Glutamatergic neuron (in vitro differentiated cells): ENCODE results near the gene MRPS27. TPM values are rescaled to one million over a fixed set of nuclear protein-coding genes. Genes with fewer than 3 reads are reported as not detected.
A peak's percentile ranks its signal among the peaks of the same experiment; 100 is the strongest.

Source experiments
- DNase-seq: peaks from one replicate; pipeline ENCODE4 v3.0.0; 2022
- H3K27ac Mint-ChIP-seq: one replicate; pipeline ENCODE4 v1.8.0; 2020; ENCODE audit warnings: mild to moderate bottlenecking, mixed read lengths, inconsistent platforms; ENCODE audit not compliant: unreplicated experiment
- H3K27me3 Mint-ChIP-seq: one replicate; pipeline ENCODE4 v1.8.0; 2020; ENCODE audit warnings: mild to moderate bottlenecking, moderate library complexity, mixed read lengths, inconsistent platforms; ENCODE audit not compliant: unreplicated experiment
- H3K36me3 Mint-ChIP-seq: one replicate; pipeline ENCODE4 v1.8.0; 2020; ENCODE audit warnings: mild to moderate bottlenecking, mixed read lengths, inconsistent platforms; ENCODE audit not compliant: unreplicated experiment
- H3K4me1 Mint-ChIP-seq: one replicate; pipeline ENCODE4 v1.8.0; 2020; ENCODE audit warnings: mild to moderate bottlenecking, low read depth, mixed read lengths, inconsistent platforms; ENCODE audit not compliant: unreplicated experiment
- H3K4me3 Mint-ChIP-seq: one replicate; pipeline ENCODE4 v1.8.0; 2020; ENCODE audit warnings: mild to moderate bottlenecking, mixed read lengths, inconsistent platforms; ENCODE audit not compliant: unreplicated experiment
- H3K9me3 Mint-ChIP-seq: one replicate; pipeline ENCODE4 v1.8.0; 2020; ENCODE audit warnings: mild to moderate bottlenecking, moderate library complexity, mixed read lengths, inconsistent platforms; ENCODE audit not compliant: unreplicated experiment
- total RNA-seq: library from RNA; stranded (reverse); fragmentation: NEBNext Ultra II Directional; extraction: Animal tissue kit (Norgen Biotek cat#: 25700); gene quantifications from one replicate; pipeline ENCODE4 v1.2.1, GENCODE V29; 2021; ENCODE audit not compliant: unreplicated experiment
- TF ChIP-seq, protein P1 (sequence below): fragments of 200-600 bp; sonication (generic); IDR thresholded peaks from one replicate; pipeline ENCODE4 v1.5.0; 2021; ENCODE audit not compliant: partially characterized antibody, unreplicated experiment

MRPS27 gene
- total RNA-seq, 1 donor from 2014 or later, result 30.1 TPM

DNA sequence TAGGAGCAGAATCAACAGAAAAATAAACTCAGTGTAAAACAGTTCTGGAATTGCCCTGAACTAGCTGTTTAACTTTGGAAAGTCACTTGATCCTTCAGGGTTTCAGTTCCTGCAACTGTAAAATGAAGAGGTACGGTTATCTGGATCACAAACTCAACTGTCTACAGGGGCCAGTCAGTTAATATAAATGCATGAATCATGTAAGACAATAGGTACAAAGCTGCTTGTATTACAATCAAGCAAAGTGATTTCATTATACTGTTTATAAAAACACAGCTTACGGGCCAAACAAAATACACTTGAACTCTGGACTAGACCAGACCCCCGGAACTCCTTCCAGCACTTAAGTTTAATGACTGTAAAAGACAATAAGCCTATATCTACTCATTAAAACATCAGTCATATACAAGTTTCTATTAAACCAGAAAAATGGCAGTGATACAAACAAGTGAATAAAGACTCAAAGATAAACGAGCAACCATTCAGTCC is 73.0 kb downstream of the MRPS27 start:
- no peak overlapping the region for H3K27ac Mint-ChIP-seq
- DNase-seq, result no peak
- no peak overlapping the region for H3K4me3 Mint-ChIP-seq
- no peaks in the 10 kb centered on the region for H3K36me3 Mint-ChIP-seq
- peaks cover 35% of the 10 kb centered on the region for H3K4me1 Mint-ChIP-seq
- peaks cover 2% of the 10 kb centered on the region for H3K9me3 Mint-ChIP-seq
- TF ChIP-seq, protein P1, sequence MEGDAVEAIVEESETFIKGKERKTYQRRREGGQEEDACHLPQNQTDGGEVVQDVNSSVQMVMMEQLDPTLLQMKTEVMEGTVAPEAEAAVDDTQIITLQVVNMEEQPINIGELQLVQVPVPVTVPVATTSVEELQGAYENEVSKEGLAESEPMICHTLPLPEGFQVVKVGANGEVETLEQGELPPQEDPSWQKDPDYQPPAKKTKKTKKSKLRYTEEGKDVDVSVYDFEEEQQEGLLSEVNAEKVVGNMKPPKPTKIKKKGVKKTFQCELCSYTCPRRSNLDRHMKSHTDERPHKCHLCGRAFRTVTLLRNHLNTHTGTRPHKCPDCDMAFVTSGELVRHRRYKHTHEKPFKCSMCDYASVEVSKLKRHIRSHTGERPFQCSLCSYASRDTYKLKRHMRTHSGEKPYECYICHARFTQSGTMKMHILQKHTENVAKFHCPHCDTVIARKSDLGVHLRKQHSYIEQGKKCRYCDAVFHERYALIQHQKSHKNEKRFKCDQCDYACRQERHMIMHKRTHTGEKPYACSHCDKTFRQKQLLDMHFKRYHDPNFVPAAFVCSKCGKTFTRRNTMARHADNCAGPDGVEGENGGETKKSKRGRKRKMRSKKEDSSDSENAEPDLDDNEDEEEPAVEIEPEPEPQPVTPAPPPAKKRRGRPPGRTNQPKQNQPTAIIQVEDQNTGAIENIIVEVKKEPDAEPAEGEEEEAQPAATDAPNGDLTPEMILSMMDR, result no peak
- H3K27me3 Mint-ChIP-seq, result no peaks in the 10 kb centered on the region

DNA sequence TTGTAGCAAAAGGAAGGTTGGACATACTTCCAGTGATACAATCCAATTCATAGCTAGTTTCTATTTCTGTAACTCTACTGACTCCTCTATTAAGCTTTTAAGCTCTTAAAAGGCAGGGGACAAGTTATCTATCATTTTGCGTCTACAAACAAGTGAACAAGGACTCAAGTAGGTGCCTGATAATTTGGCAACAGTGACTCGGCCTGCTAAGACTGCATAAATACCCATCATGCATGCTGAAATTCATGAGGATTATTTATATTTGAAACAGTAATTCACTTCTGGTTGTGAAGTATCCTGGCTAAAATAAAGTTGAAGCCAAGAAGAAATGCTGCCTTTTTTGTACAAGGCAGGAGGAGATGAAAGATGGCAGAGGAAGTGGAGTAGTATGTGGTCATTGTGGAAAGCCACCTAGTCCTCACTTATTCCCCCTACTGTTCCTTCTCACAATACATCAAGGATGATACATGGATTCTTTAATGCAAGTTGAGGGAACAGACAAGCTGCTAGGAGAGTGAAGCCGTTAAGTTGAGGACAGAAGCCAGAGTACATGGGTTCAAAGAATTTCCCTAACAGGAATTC is 74.0 kb downstream of the MRPS27 start:
- H3K4me1 Mint-ChIP-seq, result peaks cover 42% of the 10 kb centered on the region
- no peaks in the 10 kb centered on the region for H3K36me3 Mint-ChIP-seq
- TF ChIP-seq, protein P1, result no peak
- H3K9me3 Mint-ChIP-seq, result peaks cover 2% of the 10 kb centered on the region
- H3K4me3 Mint-ChIP-seq, result no peak overlapping the region
- no peaks in the 10 kb centered on the region for H3K27me3 Mint-ChIP-seq
- no peak for DNase-seq
- H3K27ac Mint-ChIP-seq, result no peak overlapping the region

DNA sequence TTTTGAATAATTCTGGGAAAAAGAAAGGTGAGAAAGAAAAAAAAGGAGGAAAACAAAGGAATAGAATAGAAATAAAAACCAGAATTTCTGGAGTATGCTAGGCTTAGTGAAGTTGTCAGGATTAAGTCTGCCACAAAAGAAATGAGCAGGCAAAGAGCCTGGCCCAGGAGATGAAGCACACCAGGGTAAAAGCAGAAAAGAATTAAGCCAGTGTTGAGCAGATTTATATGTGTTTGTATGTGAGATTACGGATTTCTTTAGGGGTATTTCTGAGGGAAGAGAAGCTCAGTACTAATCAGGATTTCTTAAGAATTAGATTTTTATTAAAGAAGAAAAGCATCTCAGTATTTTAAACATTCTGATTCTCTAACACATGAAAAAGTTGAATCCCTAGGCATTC is 74.5 kb downstream of the MRPS27 start:
- Mint-ChIP-seq H3K27ac (peak overlapping the region; percentile 71), H3K9me3 (peaks cover 2% of the 10 kb centered on the region), H3K36me3 (no peaks in the 10 kb centered on the region), H3K4me1 (peaks cover 42% of the 10 kb centered on the region), H3K27me3 (no peaks in the 10 kb centered on the region), H3K4me3 (no peak overlapping the region)
- DNase-seq, result no peak
- TF ChIP-seq, protein P1, result no peak

DNA sequence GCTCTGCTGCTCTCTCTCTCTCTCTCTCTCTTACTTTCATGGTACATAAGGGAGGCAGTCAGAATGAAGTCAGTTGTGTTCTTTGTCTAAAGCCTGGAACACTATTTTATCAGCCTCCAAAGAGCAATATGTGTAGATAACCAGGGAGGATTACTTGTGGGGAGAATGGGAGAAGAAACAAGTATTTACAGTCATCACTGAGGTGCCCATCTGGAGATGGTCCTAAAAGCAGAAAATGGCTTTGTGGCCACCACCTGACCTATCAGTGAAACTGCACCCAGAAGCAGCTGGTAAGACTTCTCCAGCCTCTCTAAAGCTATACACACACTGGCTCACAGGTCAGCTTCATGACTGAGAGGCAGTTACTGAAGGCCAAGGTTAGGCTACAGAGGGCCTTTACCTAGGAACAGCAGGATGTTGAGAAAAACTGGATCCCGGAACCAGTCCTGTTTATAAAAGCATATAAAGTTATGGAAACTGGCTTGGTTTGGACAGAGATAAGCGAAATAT is 75.1 kb downstream of the MRPS27 start:
- no peak overlapping the region for H3K4me3 Mint-ChIP-seq

DNA sequence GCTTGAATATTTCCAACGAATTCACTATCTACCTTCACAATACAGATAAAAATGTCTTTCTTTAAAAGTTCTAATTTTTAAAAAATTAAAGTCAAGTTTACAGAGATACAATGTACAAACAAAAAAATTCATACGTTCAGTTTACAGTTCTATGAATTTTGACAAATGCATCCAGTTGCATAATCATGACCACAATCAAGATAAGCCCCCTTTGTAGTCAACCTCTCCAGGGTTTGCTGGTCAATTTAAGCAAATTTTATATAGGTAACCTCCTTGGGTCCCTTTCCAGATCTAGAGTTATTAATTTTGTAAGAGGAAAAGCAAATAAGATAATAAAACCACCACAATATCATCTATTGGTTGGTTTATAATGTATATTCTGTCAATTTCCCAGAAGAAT is 76.3 kb downstream of the MRPS27 start:
- peaks cover 2% of the 10 kb centered on the region for H3K9me3 Mint-ChIP-seq
- H3K36me3 Mint-ChIP-seq, result no peaks in the 10 kb centered on the region
- no peak for DNase-seq
- no peak overlapping the region for H3K27ac Mint-ChIP-seq
- TF ChIP-seq, protein P1, result no peak
- H3K27me3 Mint-ChIP-seq, result no peaks in the 10 kb centered on the region
- H3K4me1 Mint-ChIP-seq, result peaks cover 48% of the 10 kb centered on the region
- no peak overlapping the region for H3K4me3 Mint-ChIP-seq

More for the DNA sequence above, 75.1 kb downstream of the MRPS27 start:
- H3K27ac Mint-ChIP-seq, result peak overlapping the region; percentile 25
- TF ChIP-seq, protein P1, result peak; percentile 44
- no peaks in the 10 kb centered on the region for H3K36me3 Mint-ChIP-seq
- DNase-seq, result peak; percentile 19
- H3K27me3 Mint-ChIP-seq, result no peaks in the 10 kb centered on the region
- peaks cover 42% of the 10 kb centered on the region for H3K4me1 Mint-ChIP-seq
- peaks cover 2% of the 10 kb centered on the region for H3K9me3 Mint-ChIP-seq
